Suprapubic skin (tissue), 3 donors: ENCODE data around the gene PLK1.

Experiments used
- EP300 ChIP-seq: sonication (generic); formaldehyde crosslinking; IDR thresholded peaks from one replicate; pipeline ENCODE4 v1.6.1; 2017; ENCODE audit warnings: antibody characterized with exemption
- TF ChIP-seq, protein P1 (sequence below), 2 donors: fragments of 200-600 bp in 1 of 2; fragments of 450-650 bp in 1 of 2; sonication (generic) in 1 of 2; IDR thresholded peaks; one replicate each; pipeline ENCODE4 v1.5.1; 2016 to 2019; ENCODE audit warnings: antibody characterized with exemption in 2 of 2, mild to moderate bottlenecking in 1 of 2, moderate library complexity in 1 of 2

DNA sequence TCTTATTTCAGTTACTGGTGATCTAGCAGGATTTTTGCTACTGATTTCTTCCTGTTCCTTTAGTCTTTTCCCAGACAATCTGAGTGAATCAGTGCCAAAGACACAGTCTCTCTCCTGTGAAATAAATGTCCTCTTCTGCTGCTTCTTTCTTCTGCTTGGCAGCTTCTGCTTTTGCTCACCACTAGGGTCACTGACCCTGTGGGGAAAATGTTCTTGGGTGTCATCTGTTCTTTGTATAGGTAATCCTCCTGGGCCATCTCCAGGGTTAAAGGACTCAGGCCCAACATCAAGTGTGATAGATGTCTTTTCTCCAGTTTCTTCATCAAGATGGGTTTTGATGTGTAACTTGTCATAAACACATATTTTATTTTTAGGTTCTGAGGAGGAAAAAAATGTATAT lies 42.7 kb upstream of the PLK1 start:
- TF ChIP-seq, protein P1, sequence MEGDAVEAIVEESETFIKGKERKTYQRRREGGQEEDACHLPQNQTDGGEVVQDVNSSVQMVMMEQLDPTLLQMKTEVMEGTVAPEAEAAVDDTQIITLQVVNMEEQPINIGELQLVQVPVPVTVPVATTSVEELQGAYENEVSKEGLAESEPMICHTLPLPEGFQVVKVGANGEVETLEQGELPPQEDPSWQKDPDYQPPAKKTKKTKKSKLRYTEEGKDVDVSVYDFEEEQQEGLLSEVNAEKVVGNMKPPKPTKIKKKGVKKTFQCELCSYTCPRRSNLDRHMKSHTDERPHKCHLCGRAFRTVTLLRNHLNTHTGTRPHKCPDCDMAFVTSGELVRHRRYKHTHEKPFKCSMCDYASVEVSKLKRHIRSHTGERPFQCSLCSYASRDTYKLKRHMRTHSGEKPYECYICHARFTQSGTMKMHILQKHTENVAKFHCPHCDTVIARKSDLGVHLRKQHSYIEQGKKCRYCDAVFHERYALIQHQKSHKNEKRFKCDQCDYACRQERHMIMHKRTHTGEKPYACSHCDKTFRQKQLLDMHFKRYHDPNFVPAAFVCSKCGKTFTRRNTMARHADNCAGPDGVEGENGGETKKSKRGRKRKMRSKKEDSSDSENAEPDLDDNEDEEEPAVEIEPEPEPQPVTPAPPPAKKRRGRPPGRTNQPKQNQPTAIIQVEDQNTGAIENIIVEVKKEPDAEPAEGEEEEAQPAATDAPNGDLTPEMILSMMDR (IDR thresholded peaks at IDR 0.05), result no peak
- TF ChIP-seq EP300, result no peak
